COLO668 (cell line): ENCODE results near the gene RFLNA.

Experiments
- DNase-seq: peaks from one replicate; lab custom pipeline; 2025; ENCODE audit not compliant: unreplicated experiment; lab: John Stamatoyannopoulos, UW

RFLNA gene

DNA sequence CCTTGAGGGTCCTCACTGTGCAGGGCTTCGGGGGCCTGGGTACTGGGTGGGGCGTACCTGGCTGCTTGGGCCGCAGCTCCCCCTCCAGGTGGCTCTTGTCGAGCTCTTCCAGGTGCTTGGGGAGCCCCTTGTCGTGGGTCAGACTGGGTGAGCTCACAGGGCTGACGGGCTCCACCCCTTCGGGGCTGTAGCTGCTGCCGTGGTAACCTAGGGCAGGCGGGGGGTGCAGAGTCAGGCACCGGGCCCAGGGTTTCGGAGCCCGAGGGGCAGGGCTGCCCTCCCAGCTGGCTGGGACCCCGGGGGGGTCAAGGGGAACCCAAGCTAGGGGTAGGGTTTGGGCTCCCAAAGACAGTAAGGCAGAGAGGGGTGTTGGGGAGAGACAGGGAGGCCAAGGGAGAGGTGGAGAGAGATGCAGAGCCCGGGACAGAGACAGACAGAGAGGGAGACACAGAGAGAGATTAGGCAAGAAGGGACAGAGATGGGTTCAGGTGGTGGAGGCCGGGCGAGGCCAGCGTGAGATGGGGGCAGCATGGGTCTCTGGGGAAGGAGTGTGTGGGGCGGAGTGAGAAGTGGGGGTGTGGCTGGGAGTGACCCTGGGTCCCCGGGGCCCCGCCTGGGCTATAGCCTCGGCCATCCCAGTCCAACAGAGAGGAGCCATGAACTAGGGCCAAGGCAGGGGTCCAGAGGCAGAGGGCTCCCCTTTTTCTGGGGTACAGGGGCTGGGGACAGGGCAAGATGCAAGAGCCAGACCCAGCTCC, 40.7 kb downstream of the RFLNA start:
- no peak for DNase-seq

GRCh38 chr12:124336184-124336437, 41.2 kb downstream of the RFLNA start:
- no peak for DNase-seq

DNA sequence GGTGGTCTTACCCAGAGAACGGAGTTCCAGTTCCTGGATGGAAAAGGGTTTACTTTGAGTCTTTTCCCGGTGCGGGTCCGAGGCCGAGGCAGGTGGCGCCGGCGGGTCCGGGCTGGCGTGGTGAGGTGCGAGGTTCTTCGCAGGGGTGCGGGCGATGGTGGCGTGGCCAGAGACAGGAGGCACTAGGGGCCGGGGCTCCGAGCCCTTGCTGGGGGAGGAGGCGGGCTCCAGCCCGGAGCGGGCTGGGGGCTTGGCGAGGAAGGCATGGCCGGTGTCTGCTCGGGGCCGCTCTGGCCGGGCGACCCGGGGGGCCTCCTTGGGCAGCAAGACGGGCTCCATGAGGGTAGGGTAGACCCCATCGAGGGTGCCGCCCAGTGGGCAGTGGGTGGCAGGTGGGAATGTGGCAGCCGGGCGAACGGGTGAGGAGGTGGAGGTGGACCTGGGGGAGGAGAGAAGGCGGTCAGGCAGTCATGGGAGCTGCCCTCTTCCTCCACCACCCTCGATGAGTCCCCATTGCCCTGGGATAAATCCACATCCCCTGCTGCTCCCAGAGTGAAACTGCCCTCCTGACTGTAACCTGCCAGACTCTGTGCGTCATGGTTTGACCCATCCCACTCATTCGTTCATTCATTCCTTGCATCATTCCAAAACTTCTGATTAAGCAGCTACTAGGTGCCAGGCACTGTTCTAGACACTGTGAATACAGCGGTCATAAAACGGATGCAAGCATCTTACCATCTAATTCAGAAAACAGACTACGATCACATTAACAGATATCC, 42.0 kb downstream of the RFLNA start:
- no peak for DNase-seq

GRCh38 chr12:124337622-124338021, 42.7 kb downstream of the RFLNA start:
- no peak for DNase-seq

DNA sequence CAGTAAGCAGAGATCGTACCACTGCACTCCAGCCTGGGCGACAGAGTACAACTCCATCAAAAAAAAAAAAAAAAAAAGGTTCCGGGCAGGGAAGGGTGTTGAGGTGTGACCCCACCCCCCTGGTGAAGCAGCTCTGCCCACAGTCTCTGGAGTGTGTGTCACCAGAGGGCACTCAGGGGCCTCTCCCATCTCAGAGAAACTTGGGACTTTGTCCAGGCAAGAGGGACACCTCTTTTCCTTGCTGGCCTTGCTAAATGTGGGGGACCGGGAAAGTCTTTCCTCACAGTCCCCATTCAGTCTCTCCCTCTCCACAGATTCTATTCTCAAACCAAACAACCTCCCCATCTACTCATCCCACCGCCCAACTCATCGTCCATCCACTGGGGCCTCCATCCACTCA, 43.6 kb downstream of the RFLNA start:
- DNase-seq: no peak

DNA sequence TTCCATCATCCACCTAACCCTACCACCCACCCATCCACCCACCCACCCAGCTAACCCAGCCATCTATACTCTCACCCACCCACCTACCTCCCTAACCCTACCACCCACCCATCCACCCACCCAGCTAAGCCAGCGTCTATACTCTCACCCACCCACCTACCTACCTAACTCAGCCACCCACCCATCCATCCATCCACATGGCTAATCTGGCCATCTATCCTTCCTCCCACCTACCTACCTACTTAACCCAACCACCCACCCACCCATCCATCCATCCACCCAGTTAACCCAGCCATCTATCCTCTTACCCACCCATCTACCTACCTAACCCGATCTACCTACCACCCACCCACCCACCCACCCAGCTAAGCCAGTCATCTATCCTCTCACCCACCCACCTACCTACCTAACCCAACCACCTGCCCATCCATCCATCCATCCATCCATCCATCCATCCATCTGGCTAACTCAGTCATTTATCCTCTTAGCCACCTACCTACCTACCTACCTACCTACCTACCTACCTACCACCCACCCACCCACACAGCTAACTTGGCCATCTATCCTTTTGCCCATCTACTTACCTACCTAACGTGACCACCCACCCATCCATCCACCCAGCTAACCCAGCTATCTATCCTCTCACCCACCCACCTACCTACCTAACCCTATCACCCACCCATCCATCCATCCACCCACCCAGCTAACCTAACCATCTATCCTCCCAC, 44.1 kb downstream of the RFLNA start:
- no peak for DNase-seq

GRCh38 chr12:124340080-124340900, 45.4 kb downstream of the RFLNA start:
- DNase-seq: no peak

- DNase-seq: no peak
Observed at GRCh38 chr12:124341645-124342069, 46.8 kb downstream of the RFLNA start.

GRCh38 chr12:124344022-124344421, 49.1 kb downstream of the RFLNA start:
- DNase-seq: no peak

DNA sequence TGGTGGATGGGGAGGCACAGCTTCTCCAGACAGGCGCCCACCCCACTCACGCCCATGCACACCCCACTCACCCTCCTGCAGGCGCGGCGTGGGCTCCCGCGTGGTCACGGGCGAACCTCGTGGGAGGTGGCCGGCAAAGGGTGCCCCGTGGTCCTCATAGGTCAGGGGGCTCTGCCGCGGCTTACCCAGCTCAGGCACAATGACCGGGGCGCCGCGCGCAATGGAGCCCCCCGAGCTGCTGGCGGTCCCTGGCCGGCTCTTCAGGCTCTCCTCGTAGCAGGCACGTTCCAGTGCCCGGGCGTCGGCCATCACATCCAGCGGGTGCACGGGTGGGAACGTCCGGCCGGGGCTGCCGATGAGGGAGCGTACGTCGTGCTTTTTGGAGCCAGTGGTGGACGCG, 49.6 kb downstream of the RFLNA start:
- DNase-seq: no peak

DNA sequence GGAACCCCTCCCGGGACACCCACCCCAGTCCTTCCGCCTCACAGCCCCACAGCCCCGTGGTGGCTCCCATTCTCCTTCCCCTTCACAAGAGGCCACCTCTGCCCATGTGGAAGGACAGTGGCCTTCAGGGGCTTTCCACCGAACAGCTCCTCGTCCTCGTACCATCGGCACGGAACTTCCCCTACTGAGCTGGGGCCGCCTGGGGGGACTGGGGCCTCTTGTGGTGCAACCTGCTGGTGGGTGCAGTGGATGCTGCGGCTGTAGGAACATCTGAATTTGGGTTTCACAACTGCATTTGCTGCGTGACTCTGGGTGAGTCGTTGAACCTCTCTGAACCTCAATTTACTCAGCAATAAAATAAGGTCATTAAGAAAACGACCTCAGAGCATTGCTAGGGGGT, 50.9 kb downstream of the RFLNA start:
- DNase-seq: no peak

DNA sequence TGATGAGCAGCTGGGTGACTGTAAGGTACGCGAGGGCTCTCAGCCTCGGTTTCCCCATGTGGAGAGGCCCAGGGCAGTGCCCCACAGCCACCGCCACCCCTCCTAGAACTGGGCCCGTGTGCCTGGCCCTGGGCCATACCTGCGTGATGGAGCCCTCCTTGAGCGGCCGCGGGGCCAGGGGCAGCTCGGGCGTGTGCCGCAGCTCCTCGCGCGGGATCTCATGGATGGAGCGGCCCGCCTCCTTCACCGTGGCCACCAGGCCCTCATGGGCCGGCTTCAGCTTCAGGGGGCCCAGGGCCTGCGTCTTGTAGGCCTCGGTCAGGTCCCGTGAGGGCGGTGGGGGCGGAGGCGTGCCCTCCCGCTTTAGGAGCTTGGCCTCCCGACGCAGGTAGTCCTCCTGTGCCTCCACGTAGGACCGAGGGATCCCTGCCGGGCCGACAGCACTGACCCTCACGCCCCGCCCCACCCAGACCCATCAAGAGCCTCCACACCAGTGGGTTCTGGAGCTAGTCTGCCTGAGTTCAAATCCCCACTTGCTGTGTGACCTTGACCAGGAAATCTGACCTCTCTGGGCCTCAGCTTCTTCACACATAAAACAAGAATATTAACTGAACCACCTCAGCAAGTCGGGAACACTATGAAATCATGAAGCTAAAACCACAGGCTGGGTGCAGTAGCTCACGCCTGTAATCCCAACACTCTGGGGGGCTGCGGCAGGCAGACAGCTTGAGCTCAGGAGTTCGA, 51.7 kb downstream of the RFLNA start:
- DNase-seq: no peak

GRCh38 chr12:124347335-124347734, 52.4 kb downstream of the RFLNA start:
- DNase-seq: no peak

DNA sequence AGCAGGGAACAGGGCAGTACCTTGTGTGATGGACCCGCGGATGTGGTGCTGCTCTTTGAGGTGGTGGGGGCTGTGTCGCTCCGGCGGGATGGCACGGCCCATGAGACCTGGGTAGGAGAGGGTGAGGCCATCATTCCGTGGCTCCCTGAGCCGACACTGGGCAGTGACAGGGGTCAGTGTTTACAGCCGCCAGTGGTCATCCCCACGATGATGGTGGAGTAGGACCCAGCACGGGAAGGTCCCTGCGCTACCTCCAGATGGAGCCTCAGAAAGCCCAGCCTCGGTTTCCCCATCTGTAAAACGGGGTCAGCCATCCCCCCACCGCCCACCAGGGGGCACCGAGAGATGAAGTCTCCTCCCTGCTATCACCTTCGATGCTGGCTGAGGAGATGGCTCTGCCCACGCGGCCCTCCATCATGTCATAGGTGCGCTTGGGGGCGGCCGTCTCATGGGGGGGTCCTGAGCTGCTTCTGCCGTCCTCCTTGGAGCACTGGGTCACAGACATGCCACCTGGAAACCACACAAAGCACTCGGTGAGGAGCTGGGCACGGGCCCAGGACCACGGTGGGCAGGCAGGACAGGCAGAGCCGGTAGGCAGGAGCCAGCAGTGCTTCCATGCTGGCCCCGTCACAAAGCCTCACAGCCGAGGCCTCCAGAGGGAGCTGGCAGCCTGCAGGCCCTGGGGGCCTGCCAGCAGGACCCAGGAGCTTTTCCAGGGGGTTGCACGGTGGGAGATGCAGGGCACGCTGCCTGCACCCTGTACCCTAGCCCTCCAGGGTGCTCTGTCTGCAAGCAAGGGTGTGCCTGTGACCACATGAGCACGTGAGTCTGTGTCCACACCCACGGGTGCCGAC, 53.1 kb downstream of the RFLNA start:
- peak; percentile 15 for DNase-seq

- DNase-seq: no peak
Observed at GRCh38 chr12:124348659-124349380, 53.9 kb downstream of the RFLNA start.

DNA sequence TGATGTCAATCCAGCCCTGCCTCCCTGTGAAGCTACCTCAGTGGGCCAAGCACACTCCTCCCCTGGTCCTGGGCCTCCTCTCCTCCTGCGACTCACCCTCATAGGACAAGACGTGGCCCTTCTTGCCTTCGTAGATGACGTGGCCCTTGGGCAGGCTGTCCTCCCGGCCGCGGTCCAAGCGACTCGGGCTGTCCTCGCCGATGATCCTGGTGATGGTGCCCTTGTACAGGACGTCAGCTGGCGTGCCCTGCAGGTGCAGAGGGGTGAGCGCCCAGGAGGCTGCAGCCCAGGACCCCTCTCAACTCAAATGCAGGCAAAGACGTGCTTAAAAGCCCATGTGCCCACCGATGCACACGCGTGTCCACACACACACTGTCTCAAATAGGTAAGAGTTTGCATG, 55.6 kb downstream of the RFLNA start:
- no peak for DNase-seq

- DNase-seq: no peak
Observed at GRCh38 chr12:124351422-124351821, 56.5 kb downstream of the RFLNA start.

- DNase-seq: no peak
Observed at GRCh38 chr12:124352257-124352656, 57.4 kb downstream of the RFLNA start.

DNA sequence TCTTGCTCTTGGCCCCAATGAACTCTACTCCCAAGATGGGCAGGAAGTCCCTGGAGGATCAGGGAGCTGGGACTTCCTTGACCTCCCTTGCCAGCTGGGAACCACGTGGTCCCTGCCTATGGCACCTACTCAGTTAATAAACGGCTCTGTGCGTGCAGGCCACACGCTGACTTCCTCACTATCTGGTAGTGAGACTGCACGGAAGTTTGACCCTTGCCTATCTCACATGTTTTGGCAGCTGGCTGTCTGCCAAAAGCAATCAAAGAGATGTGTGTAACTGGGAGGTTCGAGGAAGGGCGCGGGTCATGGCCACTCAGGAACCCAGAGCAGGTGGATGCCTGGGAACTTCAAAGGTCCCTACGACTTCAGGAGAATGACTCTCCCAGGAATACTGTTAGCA, 57.9 kb downstream of the RFLNA start:
- DNase-seq: peak; percentile 91
